Adrenal gland (tissue), 12 donors: ENCODE results near the gene CD101. TPM values are rescaled to one million over a fixed set of nuclear protein-coding genes. Genes with fewer than 3 reads are reported as not detected.

Experiments
- DNase-seq, 7 donors: peaks; one replicate each; pipeline ENCODE4 v3.0.0-alpha.2; 2019 to 2020
- H3K27ac ChIP-seq, 5 donors: fragments of 200-600 bp; sonication (generic) in 4 of 5; 1 replicate in 3 of 5; 2 replicates in 2 of 5; pipeline versions ENCODE4 v1.5.1 to v1.8.0; 2016 to 2020; ENCODE audit warnings: mild to moderate bottlenecking in 1 of 5
- H3K27me3 ChIP-seq: fragments of 200-600 bp; 2 replicates; pipeline ENCODE4 v1.8.0; 2021
- H3K36me3 ChIP-seq, 2 donors: fragments of 200-600 bp; replicated peaks in 1 of 2; 1 replicate in 1 of 2; 2 replicates in 1 of 2; pipeline versions ENCODE4 v1.5.1 to v1.8.0; 2018 to 2022
- H3K4me1 ChIP-seq, 2 donors: fragments of 200-600 bp; replicated peaks in 1 of 2; 1 replicate in 1 of 2; 2 replicates in 1 of 2; pipeline versions ENCODE4 v1.5.1 to v1.8.0; 2018 to 2021
- H3K4me3 ChIP-seq, 4 donors: fragments of 200-600 bp; sonication (generic) in 3 of 4; one replicate each; pipeline ENCODE4 v1.5.1; 2016 to 2018
- H3K9me3 ChIP-seq, 3 donors: fragments of 200-600 bp; sonication (generic) in 1 of 3; replicated peaks in 1 of 3; 1 replicate in 2 of 3; 2 replicates in 1 of 3; pipeline versions ENCODE4 v1.5.1 to v1.8.0; 2016 to 2021
- CTCF ChIP-seq, 6 experiments: fragments of 450-650 bp in 4 of 6; fragments of 200-600 bp in 2 of 6; sonication (generic) in 1 of 6; IDR thresholded peaks; 1 replicate in 5 of 6; 2 replicates in 1 of 6; pipeline versions ENCODE4 v1.5.1 to v1.8.0; 2016 to 2021; ENCODE audit warnings: antibody characterized with exemption in 6 of 6, mild to moderate bottlenecking in 2 of 6, moderate library complexity in 1 of 6
- POLR2A ChIP-seq, 2 donors: fragments of 450-650 bp; IDR thresholded peaks; one replicate each; pipeline ENCODE4 v1.6.1; 2017; ENCODE audit warnings: antibody characterized with exemption in 2 of 2, mild to moderate bottlenecking in 2 of 2, moderate library complexity in 1 of 2
- WGBS, 4 donors: extraction: QIAGEN DNeasy Blood & Tissue Kit in 2 of 4; methylation state at CpG; one replicate each; pipeline versions ENCODE4 v1.1.5 to v1.1.7; 2013 to 2017; 5-methylcytosine and 5-hydroxymethylcytosine counted together
- intact Hi-C, 2 donors: fragments of 100-400 bp; cut with DNase I; formaldehyde crosslinking; loops; one replicate each; pipeline versions ENCODE4 v1.14.1 to v1.15.0; 2022 to 2023
- polyA plus RNA-seq, 3 donors: library from polyadenylated mRNA; stranded (reverse); fragments of 200-250 nt in 2 of 3; fragments of 350-450 nt in 1 of 3; fragmentation: Illumina TruSeq in 1 of 3; extraction: RNeasy Lipid Tissue Mini Kit (QIAGEN cat#74804) in 1 of 3; gene quantifications; one replicate each; pipeline ENCODE4 v1.2.3, GENCODE V29; 2013 to 2014
- total RNA-seq, 9 donors: library from RNA; depleted of rRNA in 4 of 9; stranded (reverse); fragments of >200 nt in 4 of 9; fragments of 120-200 nt in 1 of 9; fragmentation: NEBNext Ultra II Directional in 1 of 9; extraction: Animal tissue kit (Norgen Biotek cat#: 25700) in 1 of 9; gene quantifications; one replicate each; pipeline versions ENCODE4 v1.1.0 to v1.2.4, GENCODE V29; 2013 to 2023
- donor health status: healthy with polysubstance abuse.
- donor health status: Bipolar disorder and iron deficiency.
- donor health status: DM: yes; HTN: yes; CAD: no.
- donor health status: DM: no; HTN: no; CAD: no.
- donor health status: DM: no; HTN: no; CAD: no.
- donor health status: DM: yes; HTN: yes; CAD: no.

The CD101 gene
- total and polyA plus RNA-seq, 12 donors = 0.47 to 7.5 (median 1.8) TPM

DNA sequence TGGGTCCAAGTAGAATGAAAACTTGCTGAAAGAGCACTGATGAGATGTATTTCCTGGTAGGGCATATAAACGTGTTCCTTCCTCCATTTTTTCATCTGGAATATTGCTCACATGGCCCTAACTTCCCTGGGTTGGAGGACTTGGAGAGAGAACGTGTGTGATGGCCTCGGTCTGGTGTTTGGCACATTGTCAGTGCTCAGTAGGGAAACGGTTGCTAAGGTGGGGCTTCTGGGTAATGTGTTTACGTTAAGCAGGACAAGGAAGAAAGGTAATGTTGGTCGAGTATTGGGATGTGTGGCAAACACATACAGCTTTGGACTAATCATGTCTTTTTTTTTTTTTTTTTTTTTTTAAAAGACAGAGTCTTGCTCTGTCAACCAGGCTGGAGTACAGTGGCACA is 64.8 kb downstream of the CD101 start:
- H3K27me3 ChIP-seq = no peaks in the 10 kb centered on the region
- H3K4me3 ChIP-seq = no peak overlapping the region
- DNase-seq = no peak
- 69 to 78% (median 74%) methylated on average over 6 of the region's 6 CpGs for WGBS, 4 donors
- peaks cover 0 to 7% of the 10 kb centered on the region in 2 donors for H3K36me3 ChIP-seq
- no peaks in the 10 kb centered on the region for H3K9me3 ChIP-seq
- no peaks in the 10 kb centered on the region for H3K4me1 ChIP-seq
- intact Hi-C loops = loop anchor here (5.0 to 10.0 kb wide), 4 partner anchors 61 to 218 kb away; no protein-coding TSS in a partner anchor
- H3K27ac ChIP-seq = no peak overlapping the region
- no peak for TF ChIP-seq POLR2A (IDR thresholded peaks at IDR 0.05)
- TF ChIP-seq CTCF (IDR thresholded peaks at IDR 0.05) = no peak

- intact Hi-C loops = loop anchor here (5.0 to 10.0 kb wide), 4 partner anchors 60 to 217 kb away; no protein-coding TSS in a partner anchor
- Histone ChIP-seq H3K27ac (no peak overlapping the region), H3K4me1 (no peaks in the 10 kb centered on the region), H3K9me3 (no peaks in the 10 kb centered on the region), H3K4me3 (no peak overlapping the region), H3K36me3 (peaks cover 0 to 3% of the 10 kb centered on the region in 2 donors), H3K27me3 (no peaks in the 10 kb centered on the region)
- DNase-seq = peak; percentile 51 to 84 (median 70)
- TF ChIP-seq POLR2A (IDR thresholded peaks at IDR 0.05) = no peak
- peak; percentile 53 to 89 (median 86) for TF ChIP-seq CTCF (IDR thresholded peaks at IDR 0.05)
- 51 to 53% (median 51%) methylated on average over 6 of the region's 6 CpGs for WGBS, 4 donors
These were observed 66.2 kb downstream of the CD101 start for GRCh38 chr1:117067533-117068370.

GRCh38 chr1:117068580-117068979 is 67.0 kb downstream of the CD101 start:
- Histone ChIP-seq H3K4me1 (no peaks in the 10 kb centered on the region), H3K4me3 (no peak overlapping the region), H3K27me3 (no peaks in the 10 kb centered on the region), H3K9me3 (no peaks in the 10 kb centered on the region), H3K27ac (no peak overlapping the region), H3K36me3 (no peaks in the 10 kb centered on the region)
- intact Hi-C loops = loop anchor here (5.0 to 10.0 kb wide), 4 partner anchors 59 to 216 kb away; no protein-coding TSS in a partner anchor
- no peak for DNase-seq
- TF ChIP-seq POLR2A (IDR thresholded peaks at IDR 0.05) (no peak), CTCF (IDR thresholded peaks at IDR 0.05) (no peak)
- WGBS, 4 donors = 91 to 96% (median 92%) methylated on average over 5 of the region's 5 CpGs

- Histone ChIP-seq H3K4me1 (no peaks in the 10 kb centered on the region), H3K4me3 (no peak overlapping the region), H3K27me3 (no peaks in the 10 kb centered on the region), H3K36me3 (no peaks in the 10 kb centered on the region), H3K9me3 (no peaks in the 10 kb centered on the region), H3K27ac (no peak overlapping the region)
- intact Hi-C loops = loop anchor here (5.0 to 10.0 kb wide), 4 partner anchors 58 to 215 kb away; no protein-coding TSS in a partner anchor
- WGBS, 4 donors = 78 to 85% (median 81%) methylated on average over 4 of the region's 4 CpGs
- no peak for DNase-seq
- TF ChIP-seq CTCF (IDR thresholded peaks at IDR 0.05) (no peak), POLR2A (IDR thresholded peaks at IDR 0.05) (no peak)
These were observed 67.8 kb downstream of the CD101 start for GRCh38 chr1:117069220-117069844.
